ENCODE results near the gene SOX8. TPM values are rescaled to one million over a fixed set of nuclear protein-coding genes. Genes with fewer than 3 reads are reported as not detected.

SOX8 gene
- total and polyA plus RNA-seq, 2 donors (not counting 1 experiment from before 2014, with no cell fraction given) = 0.03 TPM; not detected in 1

DNA sequence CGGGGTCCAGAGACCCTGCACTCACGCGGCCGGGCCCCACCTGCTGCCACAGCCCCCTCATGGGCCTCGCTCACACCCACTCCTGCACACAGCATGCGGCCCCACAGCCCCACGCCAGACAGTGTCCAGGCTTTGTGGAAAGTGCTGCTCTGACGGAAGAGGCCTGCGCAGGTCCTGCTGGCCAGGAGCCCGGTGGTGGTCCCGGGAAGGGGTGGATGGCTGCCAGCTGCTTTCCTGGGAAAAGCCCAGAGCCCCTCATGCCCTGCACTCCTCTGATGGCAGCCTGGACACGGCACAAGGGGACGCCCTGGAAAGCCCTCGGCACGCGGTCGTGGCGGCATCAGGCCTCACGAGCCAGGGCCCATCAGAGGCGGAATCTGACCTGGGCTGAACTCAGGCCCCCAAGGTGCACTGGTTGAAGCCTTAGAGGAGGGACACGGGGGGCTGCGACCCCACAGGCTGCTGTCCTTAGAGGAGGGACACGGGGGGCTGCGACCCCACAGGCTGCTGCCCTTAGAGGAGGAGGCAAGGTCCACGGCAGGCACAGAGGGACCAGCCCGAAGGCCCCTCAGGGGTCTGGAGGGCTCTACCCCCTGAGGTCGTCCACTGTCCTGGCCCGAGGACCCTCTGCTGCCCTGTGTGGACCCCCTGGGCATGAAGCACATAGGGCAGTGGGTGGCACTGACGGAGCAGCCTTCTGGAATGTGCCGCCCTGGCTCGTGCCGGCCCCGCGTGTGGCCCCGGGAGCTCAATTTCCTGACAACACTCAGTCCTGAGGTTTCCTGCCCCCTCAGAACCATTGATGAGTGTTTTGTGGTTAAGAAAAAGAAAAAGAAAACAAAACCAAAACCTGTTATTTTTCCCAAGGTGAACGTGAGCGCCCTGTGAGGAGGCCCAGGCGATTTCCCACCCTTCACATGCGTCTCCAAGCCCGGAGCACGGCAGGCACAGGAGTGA, 22.1 kb downstream of the SOX8 start:
- no peak overlapping the region for H2AFZ ChIP-seq (ENCODE audit: low read length)
- no peak overlapping the region for H3K4me3 ChIP-seq (replicated peaks in 1 of 4; ENCODE audit: control extremely low read depth in 1 of 4, insufficient read depth in 1 of 4, low read depth in 3 of 4, low read length in 4 of 4)
- TF ChIP-seq EZH2 (IDR thresholded peaks at IDR 0.05; ENCODE audit: low read length, missing control alignments) = no peak
- TF ChIP-seq, protein P1, sequence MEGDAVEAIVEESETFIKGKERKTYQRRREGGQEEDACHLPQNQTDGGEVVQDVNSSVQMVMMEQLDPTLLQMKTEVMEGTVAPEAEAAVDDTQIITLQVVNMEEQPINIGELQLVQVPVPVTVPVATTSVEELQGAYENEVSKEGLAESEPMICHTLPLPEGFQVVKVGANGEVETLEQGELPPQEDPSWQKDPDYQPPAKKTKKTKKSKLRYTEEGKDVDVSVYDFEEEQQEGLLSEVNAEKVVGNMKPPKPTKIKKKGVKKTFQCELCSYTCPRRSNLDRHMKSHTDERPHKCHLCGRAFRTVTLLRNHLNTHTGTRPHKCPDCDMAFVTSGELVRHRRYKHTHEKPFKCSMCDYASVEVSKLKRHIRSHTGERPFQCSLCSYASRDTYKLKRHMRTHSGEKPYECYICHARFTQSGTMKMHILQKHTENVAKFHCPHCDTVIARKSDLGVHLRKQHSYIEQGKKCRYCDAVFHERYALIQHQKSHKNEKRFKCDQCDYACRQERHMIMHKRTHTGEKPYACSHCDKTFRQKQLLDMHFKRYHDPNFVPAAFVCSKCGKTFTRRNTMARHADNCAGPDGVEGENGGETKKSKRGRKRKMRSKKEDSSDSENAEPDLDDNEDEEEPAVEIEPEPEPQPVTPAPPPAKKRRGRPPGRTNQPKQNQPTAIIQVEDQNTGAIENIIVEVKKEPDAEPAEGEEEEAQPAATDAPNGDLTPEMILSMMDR (conservative IDR thresholded peaks at IDR 0.05 in 1 of 2, IDR thresholded peaks at IDR 0.05 in 1 of 2; ENCODE audit: low read depth in 1 of 2, low read length in 2 of 2) = no peak
- peak in 1 of 2 donors; percentile 34 for DNase-seq (ENCODE audit: low read depth in 2 of 2)
- H3K36me3 ChIP-seq (ENCODE audit: control insufficient read depth, insufficient read depth, low read length) = no peaks in the 10 kb centered on the region
- no peak overlapping the region for H3K27ac ChIP-seq (ENCODE audit: insufficient read depth, low read length)
- H3K4me2 ChIP-seq (ENCODE audit: extremely low read depth, insufficient read depth, low read length) = no peak overlapping the region
- no peaks in the 10 kb centered on the region for H3K4me1 ChIP-seq (ENCODE audit: control insufficient read depth, extremely low read depth, insufficient read depth, low read length)
- no peaks in the 10 kb centered on the region for H4K20me1 ChIP-seq (ENCODE audit: control insufficient read depth, extremely low read depth, insufficient read depth, low read length)
- H3K9me3 ChIP-seq (ENCODE audit: control insufficient read depth, insufficient read depth, low read depth, low read length) = no peaks in the 10 kb centered on the region
- H3K9ac ChIP-seq (ENCODE audit: insufficient read depth, low read length) = no peak overlapping the region
- no peaks in the 10 kb centered on the region for H3K27me3 ChIP-seq (ENCODE audit: control insufficient read depth, insufficient read depth, low read length)
- H3K79me2 ChIP-seq (ENCODE audit: control insufficient read depth, insufficient read depth, low read length) = no peaks in the 10 kb centered on the region

DNA sequence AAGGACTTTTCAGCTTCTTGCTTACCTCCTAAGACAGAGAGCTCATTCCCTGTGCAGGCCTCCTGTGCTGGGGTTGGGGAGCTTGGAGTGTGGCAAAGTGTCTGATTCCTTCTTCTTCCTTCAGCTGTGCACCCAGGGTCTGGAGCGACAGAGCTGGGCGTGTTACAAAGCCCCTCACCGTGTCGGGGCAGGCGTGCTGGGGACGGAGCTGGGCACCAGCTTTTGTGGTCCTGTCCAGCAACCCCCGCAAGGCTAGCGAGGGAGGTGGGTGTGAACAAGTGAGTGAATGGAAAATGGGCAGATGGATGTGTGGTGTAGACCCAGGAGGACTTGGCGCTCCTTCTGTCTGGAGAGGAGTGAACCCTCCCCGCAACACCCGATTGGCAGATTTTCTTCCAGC, 23.7 kb downstream of the SOX8 start:
- H3K27me3 ChIP-seq (ENCODE audit: control insufficient read depth, insufficient read depth, low read length) = no peaks in the 10 kb centered on the region
- TF ChIP-seq EZH2 (IDR thresholded peaks at IDR 0.05; ENCODE audit: low read length, missing control alignments) = no peak
- TF ChIP-seq, protein P1 (conservative IDR thresholded peaks at IDR 0.05 in 1 of 2, IDR thresholded peaks at IDR 0.05 in 1 of 2; ENCODE audit: low read depth in 1 of 2, low read length in 2 of 2) = no peak
- H3K4me2 ChIP-seq (ENCODE audit: extremely low read depth, insufficient read depth, low read length) = no peak overlapping the region
- no peak overlapping the region for H3K4me3 ChIP-seq (replicated peaks in 1 of 4; ENCODE audit: control extremely low read depth in 1 of 4, insufficient read depth in 1 of 4, low read depth in 3 of 4, low read length in 4 of 4)
- no peak overlapping the region for H2AFZ ChIP-seq (ENCODE audit: low read length)
- no peaks in the 10 kb centered on the region for H3K9me3 ChIP-seq (ENCODE audit: control insufficient read depth, insufficient read depth, low read depth, low read length)
- no peaks in the 10 kb centered on the region for H3K36me3 ChIP-seq (ENCODE audit: control insufficient read depth, insufficient read depth, low read length)
- no peaks in the 10 kb centered on the region for H4K20me1 ChIP-seq (ENCODE audit: control insufficient read depth, extremely low read depth, insufficient read depth, low read length)
- DNase-seq (ENCODE audit: low read depth in 2 of 2) = no peak
- no peaks in the 10 kb centered on the region for H3K4me1 ChIP-seq (ENCODE audit: control insufficient read depth, extremely low read depth, insufficient read depth, low read length)
- no peaks in the 10 kb centered on the region for H3K79me2 ChIP-seq (ENCODE audit: control insufficient read depth, insufficient read depth, low read length)
- H3K27ac ChIP-seq (ENCODE audit: insufficient read depth, low read length) = no peak overlapping the region
- no peak overlapping the region for H3K9ac ChIP-seq (ENCODE audit: insufficient read depth, low read length)

DNA sequence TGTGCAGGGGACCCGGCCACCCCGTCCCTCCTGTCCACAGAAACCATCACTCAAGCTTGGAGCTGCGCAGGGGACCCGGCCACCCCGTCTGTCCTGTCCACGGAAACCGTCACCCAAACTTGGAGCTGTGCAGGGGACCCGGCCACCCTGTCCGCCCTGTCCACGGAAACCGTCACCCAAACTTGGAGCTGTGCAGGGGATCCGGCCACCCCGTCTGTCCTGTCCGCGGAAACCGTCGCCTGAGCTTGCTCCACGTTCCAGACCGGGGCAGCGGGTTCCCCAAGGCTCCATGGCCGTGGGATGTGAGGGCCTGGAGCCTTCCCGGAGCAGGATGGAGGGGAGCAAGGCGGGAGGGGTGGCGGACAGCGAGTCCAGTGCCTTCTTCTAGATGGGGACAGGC, 25.2 kb downstream of the SOX8 start:
- Histone ChIP-seq H3K4me1 (ENCODE audit: control insufficient read depth, extremely low read depth, insufficient read depth, low read length) (no peaks in the 10 kb centered on the region), H4K20me1 (ENCODE audit: control insufficient read depth, extremely low read depth, insufficient read depth, low read length) (no peaks in the 10 kb centered on the region), H3K9me3 (ENCODE audit: control insufficient read depth, insufficient read depth, low read depth, low read length) (no peaks in the 10 kb centered on the region), H3K27ac (ENCODE audit: insufficient read depth, low read length) (no peak overlapping the region), H3K4me3 (replicated peaks in 1 of 4; ENCODE audit: control extremely low read depth in 1 of 4, insufficient read depth in 1 of 4, low read depth in 3 of 4, low read length in 4 of 4) (no peak overlapping the region), H3K36me3 (ENCODE audit: control insufficient read depth, insufficient read depth, low read length) (no peaks in the 10 kb centered on the region), H2AFZ (ENCODE audit: low read length) (no peak overlapping the region), H3K27me3 (ENCODE audit: control insufficient read depth, insufficient read depth, low read length) (no peaks in the 10 kb centered on the region), H3K9ac (ENCODE audit: insufficient read depth, low read length) (no peak overlapping the region), H3K79me2 (ENCODE audit: control insufficient read depth, insufficient read depth, low read length) (no peaks in the 10 kb centered on the region), H3K4me2 (ENCODE audit: extremely low read depth, insufficient read depth, low read length) (no peak overlapping the region)
- DNase-seq (ENCODE audit: low read depth in 2 of 2) = no peak
- TF ChIP-seq EZH2 (IDR thresholded peaks at IDR 0.05; ENCODE audit: low read length, missing control alignments) = no peak
- TF ChIP-seq, protein P1 (conservative IDR thresholded peaks at IDR 0.05 in 1 of 2, IDR thresholded peaks at IDR 0.05 in 1 of 2; ENCODE audit: low read depth in 1 of 2, low read length in 2 of 2) = no peak

Measured in fibroblast of lung (primary cell).